ENCODE measurements around the gene SARS2. TPM values are rescaled to one million over a fixed set of nuclear protein-coding genes. Genes with fewer than 3 reads are reported as not detected.

SARS2 gene, protein sequence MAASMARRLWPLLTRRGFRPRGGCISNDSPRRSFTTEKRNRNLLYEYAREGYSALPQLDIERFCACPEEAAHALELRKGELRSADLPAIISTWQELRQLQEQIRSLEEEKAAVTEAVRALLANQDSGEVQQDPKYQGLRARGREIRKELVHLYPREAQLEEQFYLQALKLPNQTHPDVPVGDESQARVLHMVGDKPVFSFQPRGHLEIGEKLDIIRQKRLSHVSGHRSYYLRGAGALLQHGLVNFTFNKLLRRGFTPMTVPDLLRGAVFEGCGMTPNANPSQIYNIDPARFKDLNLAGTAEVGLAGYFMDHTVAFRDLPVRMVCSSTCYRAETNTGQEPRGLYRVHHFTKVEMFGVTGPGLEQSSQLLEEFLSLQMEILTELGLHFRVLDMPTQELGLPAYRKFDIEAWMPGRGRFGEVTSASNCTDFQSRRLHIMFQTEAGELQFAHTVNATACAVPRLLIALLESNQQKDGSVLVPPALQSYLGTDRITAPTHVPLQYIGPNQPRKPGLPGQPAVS
- 36.7 TPM for total RNA-seq (ENCODE audit: unreplicated experiment)
- long read RNA-seq, transcript SARS2-201 (16 exons, 2,057 nt): major isoform, 14 of 19 reads
- long read RNA-seq, partial matches to known transcripts: 0 of 19 reads
- long read RNA-seq, other reads (novel, unspliced or antisense): 4 of 19 reads

DNA sequence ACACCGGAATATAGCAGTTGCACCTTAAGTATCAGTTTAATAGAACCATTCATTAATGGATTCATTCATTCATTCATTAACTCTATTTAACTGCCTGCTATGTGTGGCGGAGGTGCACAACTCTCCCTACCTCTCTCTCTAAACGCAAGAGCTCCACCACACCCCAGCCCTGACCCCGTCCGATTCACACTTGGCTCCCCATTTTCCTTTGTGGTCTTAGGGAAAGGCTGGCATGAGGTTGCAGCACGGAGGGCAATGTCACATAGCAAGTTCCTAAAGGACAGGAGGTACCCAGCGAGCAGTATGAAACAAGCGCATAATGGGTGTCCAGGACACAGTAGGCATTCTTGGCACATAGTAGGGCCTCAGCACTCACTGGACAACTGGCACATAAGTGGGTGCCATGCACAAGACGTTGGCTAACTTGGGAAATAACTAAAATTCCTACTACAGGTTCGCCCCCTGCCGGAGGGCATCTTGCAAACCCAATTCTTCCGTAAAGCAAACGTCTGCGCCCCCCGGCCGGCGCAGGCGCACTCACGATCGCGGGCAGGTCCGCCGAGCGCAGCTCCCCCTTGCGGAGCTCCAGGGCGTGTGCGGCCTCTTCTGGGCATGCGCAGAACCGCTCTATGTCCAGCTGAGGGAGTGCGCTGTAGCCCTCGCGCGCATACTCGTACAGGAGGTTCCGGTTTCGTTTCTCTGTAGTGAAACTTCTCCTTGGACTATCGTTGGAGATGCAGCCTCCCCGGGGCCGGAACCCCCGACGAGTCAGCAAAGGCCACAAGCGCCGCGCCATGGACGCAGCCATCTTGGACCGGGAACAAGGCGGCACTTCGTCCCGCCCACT is at the start of gene SARS2:
SARS2 (minus strand) TSS at position 835 of the 847 bp plus-strand sequence; CDS start at position 808, 27 bp downstream.
- Mint-ChIP-seq H3K27me3 (ENCODE audit: unreplicated experiment) (peaks cover 11% of the 10 kb centered on the region), H3K36me3 (ENCODE audit: low read depth, unreplicated experiment) (peaks cover 26% of the 10 kb centered on the region), H3K4me3 (ENCODE audit: unreplicated experiment) (peak within 1 kb of the TSS; percentile 97), H3K4me1 (ENCODE audit: unreplicated experiment) (peaks cover 15% of the 10 kb centered on the region), H3K9me3 (ENCODE audit: unreplicated experiment) (no peaks in the 10 kb centered on the region), H3K27ac (ENCODE audit: unreplicated experiment) (peak within 1 kb of the TSS; percentile 93)
- TF ChIP-seq, protein P1, sequence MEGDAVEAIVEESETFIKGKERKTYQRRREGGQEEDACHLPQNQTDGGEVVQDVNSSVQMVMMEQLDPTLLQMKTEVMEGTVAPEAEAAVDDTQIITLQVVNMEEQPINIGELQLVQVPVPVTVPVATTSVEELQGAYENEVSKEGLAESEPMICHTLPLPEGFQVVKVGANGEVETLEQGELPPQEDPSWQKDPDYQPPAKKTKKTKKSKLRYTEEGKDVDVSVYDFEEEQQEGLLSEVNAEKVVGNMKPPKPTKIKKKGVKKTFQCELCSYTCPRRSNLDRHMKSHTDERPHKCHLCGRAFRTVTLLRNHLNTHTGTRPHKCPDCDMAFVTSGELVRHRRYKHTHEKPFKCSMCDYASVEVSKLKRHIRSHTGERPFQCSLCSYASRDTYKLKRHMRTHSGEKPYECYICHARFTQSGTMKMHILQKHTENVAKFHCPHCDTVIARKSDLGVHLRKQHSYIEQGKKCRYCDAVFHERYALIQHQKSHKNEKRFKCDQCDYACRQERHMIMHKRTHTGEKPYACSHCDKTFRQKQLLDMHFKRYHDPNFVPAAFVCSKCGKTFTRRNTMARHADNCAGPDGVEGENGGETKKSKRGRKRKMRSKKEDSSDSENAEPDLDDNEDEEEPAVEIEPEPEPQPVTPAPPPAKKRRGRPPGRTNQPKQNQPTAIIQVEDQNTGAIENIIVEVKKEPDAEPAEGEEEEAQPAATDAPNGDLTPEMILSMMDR (IDR thresholded peaks at IDR 0.05; ENCODE audit: unreplicated experiment): peak; percentile 94
- peak; percentile 92 for DNase-seq (ENCODE audit: low spot score)

DNA sequence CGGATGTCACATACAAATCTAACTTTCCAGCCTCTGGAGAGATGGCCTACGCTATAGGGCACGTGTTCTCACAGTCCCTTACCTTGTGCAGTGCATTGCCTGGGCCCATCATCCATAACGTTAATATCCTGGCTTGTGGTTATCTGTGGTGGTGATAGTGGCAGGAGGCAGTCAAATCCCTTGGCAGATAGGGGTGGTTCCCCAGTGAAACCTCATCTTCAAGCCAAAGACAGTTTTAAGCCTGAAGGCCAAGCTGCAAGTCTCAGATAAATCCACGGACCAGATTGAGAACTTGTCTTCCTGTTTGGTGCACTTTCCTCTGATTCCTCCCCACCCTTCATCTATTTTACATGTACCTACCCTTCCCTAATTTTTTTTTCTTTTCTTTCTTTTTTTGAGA is 49.2 kb upstream of the SARS2 start:
- no peak overlapping the region for H3K27ac Mint-ChIP-seq (ENCODE audit: unreplicated experiment)
- H3K9me3 Mint-ChIP-seq (ENCODE audit: unreplicated experiment): peaks cover 5% of the 10 kb centered on the region
- TF ChIP-seq, protein P1 (IDR thresholded peaks at IDR 0.05; ENCODE audit: unreplicated experiment): no peak
- H3K27me3 Mint-ChIP-seq (ENCODE audit: unreplicated experiment): peaks cover 5% of the 10 kb centered on the region
- H3K4me1 Mint-ChIP-seq (ENCODE audit: unreplicated experiment): peaks cover 12% of the 10 kb centered on the region
- H3K36me3 Mint-ChIP-seq (ENCODE audit: low read depth, unreplicated experiment): peaks cover 4% of the 10 kb centered on the region
- DNase-seq (ENCODE audit: low spot score): no peak
- no peak overlapping the region for H3K4me3 Mint-ChIP-seq (ENCODE audit: unreplicated experiment)

DNA sequence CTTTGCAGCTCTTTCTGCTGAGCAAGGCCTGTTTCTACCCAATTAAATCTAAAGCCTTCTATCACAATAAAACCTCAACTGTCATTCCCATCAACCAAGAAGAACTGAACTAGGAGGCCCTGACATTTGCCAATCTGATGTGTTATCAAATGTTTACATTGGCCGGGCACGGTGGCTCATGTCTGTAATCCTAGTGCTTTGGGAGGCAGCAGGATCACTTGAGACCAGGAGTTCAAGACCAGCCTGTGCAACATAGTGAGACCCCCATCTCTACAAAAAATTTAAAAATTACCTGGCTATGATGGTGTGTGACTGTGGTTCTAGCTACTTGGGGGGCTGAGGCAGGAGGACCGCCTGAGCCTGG is 47.7 kb upstream of the SARS2 start:
- no peak for DNase-seq (ENCODE audit: low spot score)
- Mint-ChIP-seq H3K27me3 (ENCODE audit: unreplicated experiment) (peaks cover 3% of the 10 kb centered on the region), H3K4me3 (ENCODE audit: unreplicated experiment) (no peak overlapping the region), H3K9me3 (ENCODE audit: unreplicated experiment) (peaks cover 5% of the 10 kb centered on the region), H3K36me3 (ENCODE audit: low read depth, unreplicated experiment) (peaks cover 4% of the 10 kb centered on the region), H3K4me1 (ENCODE audit: unreplicated experiment) (peaks cover 16% of the 10 kb centered on the region), H3K27ac (ENCODE audit: unreplicated experiment) (no peak overlapping the region)
- TF ChIP-seq, protein P1 (IDR thresholded peaks at IDR 0.05; ENCODE audit: unreplicated experiment): no peak

DNA sequence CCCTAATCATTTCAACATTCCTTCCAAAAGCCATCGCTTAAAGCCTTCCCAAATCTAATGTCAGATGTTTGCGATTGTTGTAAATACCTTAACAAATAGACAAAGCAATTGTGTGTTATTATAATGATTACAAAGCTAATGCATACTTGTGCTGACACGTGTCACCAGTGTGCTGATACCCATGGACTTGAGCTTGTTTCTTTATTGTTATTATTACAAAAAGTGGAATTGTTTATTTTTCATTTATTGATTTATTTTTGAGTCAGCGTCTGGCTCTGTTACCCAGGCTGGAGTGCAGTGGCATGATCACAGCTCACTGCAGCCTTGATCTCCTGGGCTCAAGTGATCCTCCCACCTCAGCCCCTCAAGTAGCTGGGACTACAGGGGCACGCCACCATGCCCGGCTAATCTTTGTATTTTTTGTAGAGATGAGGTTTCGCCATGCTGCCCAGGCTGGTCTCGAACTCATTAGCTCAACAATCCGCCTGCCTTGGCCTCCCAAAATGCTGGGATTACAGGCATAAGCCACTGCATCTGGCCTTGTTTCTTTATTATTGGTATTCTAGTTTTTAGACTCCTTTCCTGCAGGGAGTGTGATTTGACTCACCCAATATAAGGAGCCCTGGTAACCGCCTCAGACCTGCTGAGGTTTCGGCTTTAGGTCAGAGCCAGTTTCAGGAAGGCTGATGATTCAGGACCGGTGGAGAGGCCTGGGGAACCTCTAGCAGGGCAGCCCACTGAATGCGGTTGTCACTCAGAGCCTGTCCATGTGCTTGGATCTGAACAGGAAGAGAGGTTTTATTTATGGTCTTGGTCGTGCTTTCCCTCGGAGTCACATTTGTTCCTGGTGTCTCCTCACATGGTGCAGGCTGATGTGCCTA is 47.1 kb upstream of the SARS2 start:
- Mint-ChIP-seq H3K9me3 (ENCODE audit: unreplicated experiment) (peaks cover 5% of the 10 kb centered on the region), H3K27me3 (ENCODE audit: unreplicated experiment) (peaks cover 3% of the 10 kb centered on the region), H3K4me1 (ENCODE audit: unreplicated experiment) (peaks cover 16% of the 10 kb centered on the region), H3K4me3 (ENCODE audit: unreplicated experiment) (peak overlapping the region; percentile 9), H3K36me3 (ENCODE audit: low read depth, unreplicated experiment) (peaks cover 4% of the 10 kb centered on the region), H3K27ac (ENCODE audit: unreplicated experiment) (no peak overlapping the region)
- TF ChIP-seq, protein P1 (IDR thresholded peaks at IDR 0.05; ENCODE audit: unreplicated experiment): no peak
- no peak for DNase-seq (ENCODE audit: low spot score)

Measured in endothelial cell (in vitro differentiated cells).